IMR-90 (cell line): ENCODE measurements around the gene TSTD2. TPM values are rescaled to one million over a fixed set of nuclear protein-coding genes. Genes with fewer than 3 reads are reported as not detected.
"Not testable (repeated sequence)": the region's sequence is repeated elsewhere in the genome, so short reads cannot be mapped to it uniquely, and the experiment has no call there.

ENCODE experiments used
- ATAC-seq: fragments of 200-7000 bp; cut with Tn5 transposase; 2 replicates; pipeline ENCODE4 v1.9.1; 2020; ENCODE audit warnings: low read depth, mild to moderate bottlenecking, moderate library complexity
- BruUV-seq: library from RNA; stranded (reverse); fragments of 400-500 nt; replicated peaks from 2 replicates; lab custom pipeline; 2021; lab: Mats Ljungman, UMichigan
- CTCF ChIA-PET: fragments of 300-600 bp; formaldehyde crosslinking; extraction: SDS; loops from one replicate; lab custom pipeline; 2021; ENCODE audit warnings: antibody characterized with exemption; lab: Yijun Ruan, JAX
- POLR2A ChIA-PET: fragments of 300-600 bp; sonication (Branson Sonifier 250); formaldehyde crosslinking; loops from one replicate; lab custom pipeline; 2022; ENCODE audit warnings: antibody characterized with exemption; ENCODE audit not compliant: unreplicated experiment; lab: Charles Lee
- DNase-seq: peaks from one replicate; pipeline ENCODE4 v3.0.0; 2013
- H2AFZ ChIP-seq: replicated peaks from 2 replicates; pipeline ENCODE3; 2013; ENCODE audit warnings: low read length, mild to moderate bottlenecking; ENCODE audit not compliant: poor library complexity
- H2AK5ac ChIP-seq: 2 replicates; pipeline ENCODE4 v1.6.1; 2013; ENCODE audit warnings: low read depth, low read length, inconsistent platforms
- H2AK9ac ChIP-seq: replicated peaks from 2 replicates; pipeline ENCODE3; 2013; ENCODE audit warnings: mild to moderate bottlenecking, low read depth, low read length, moderate library complexity; ENCODE audit not compliant: poor library complexity
- H2BK120ac ChIP-seq: 2 replicates; pipeline ENCODE4 v1.6.1; 2013; ENCODE audit warnings: low read depth, low read length, inconsistent platforms
- H2BK15ac ChIP-seq: 3 replicates; pipeline ENCODE4 v1.6.1; 2013; ENCODE audit warnings: low read depth, low read length, inconsistent platforms
- H2BK20ac ChIP-seq: 2 replicates; pipeline ENCODE4 v1.6.1; 2013; ENCODE audit warnings: low read depth, mild to moderate bottlenecking, inconsistent platforms, low read length, moderate library complexity
- H2BK5ac ChIP-seq: 2 replicates; pipeline ENCODE4 v1.6.1; 2013; ENCODE audit warnings: mild to moderate bottlenecking, low read depth, low read length, inconsistent platforms; ENCODE audit not compliant: poor library complexity, severe bottlenecking
- H3K14ac ChIP-seq: replicated peaks from 2 replicates; pipeline ENCODE4 v1.6.1; 2013; ENCODE audit warnings: low read depth, low read length, inconsistent platforms
- H3K18ac ChIP-seq: 2 replicates; pipeline ENCODE4 v1.6.1; 2013; ENCODE audit warnings: low read depth, low read length, control low read depth
- H3K23ac ChIP-seq: 2 replicates; pipeline ENCODE4 v1.6.1; 2013; ENCODE audit warnings: low read depth, low read length, inconsistent platforms
- H3K27ac ChIP-seq: 2 replicates; pipeline ENCODE4 v1.5.1; 2013; ENCODE audit warnings: mild to moderate bottlenecking, control low read depth, low read length; ENCODE audit not compliant: insufficient read depth
- H3K27me3 ChIP-seq: 2 replicates; pipeline ENCODE4 v1.6.1; 2013; ENCODE audit warnings: low read length; ENCODE audit not compliant: control insufficient read depth, insufficient read depth
- H3K36me3 ChIP-seq: 2 replicates; pipeline ENCODE4 v1.6.1; 2013; ENCODE audit warnings: low read length, mixed read lengths; ENCODE audit not compliant: control insufficient read depth, insufficient read depth
- H3K4ac ChIP-seq: 2 replicates; pipeline ENCODE4 v1.6.1; 2013; ENCODE audit warnings: low read depth, low read length, inconsistent platforms
- H3K4me1 ChIP-seq: 2 replicates; pipeline ENCODE4 v1.6.1; 2013; ENCODE audit warnings: low read length, mixed read lengths; ENCODE audit not compliant: control insufficient read depth, insufficient read depth
- H3K4me2 ChIP-seq: 2 replicates; pipeline ENCODE4 v1.6.1; 2013; ENCODE audit warnings: low read depth, mild to moderate bottlenecking, control low read depth, low read length, moderate library complexity
- H3K4me3 ChIP-seq: 2 replicates; pipeline ENCODE4 v1.5.1; 2013; ENCODE audit warnings: low read depth, mild to moderate bottlenecking, control low read depth, low read length, moderate library complexity; ENCODE audit not compliant: insufficient read depth
- H3K56ac ChIP-seq: 2 replicates; pipeline ENCODE4 v1.6.1; 2013; ENCODE audit warnings: low read length, inconsistent platforms; ENCODE audit not compliant: insufficient read depth; ENCODE audit errors: extremely low read depth
- H3K79me1 ChIP-seq, 2 experiments: 2 replicates each; pipeline ENCODE4 v1.6.1; 2013; ENCODE audit warnings: low read length in 2 of 2, inconsistent platforms in 1 of 2, low read depth in 1 of 2
- H3K9ac ChIP-seq: 2 replicates; pipeline ENCODE4 v1.6.1; 2013; ENCODE audit warnings: low read depth, low read length, control low read depth
- H3K9me1 ChIP-seq: 2 replicates; pipeline ENCODE4 v1.6.1; 2013; ENCODE audit warnings: low read length, inconsistent platforms; ENCODE audit not compliant: insufficient read depth
- H3K9me3 ChIP-seq: 2 replicates; pipeline ENCODE4 v1.6.1; 2013; ENCODE audit warnings: low read length; ENCODE audit not compliant: control insufficient read depth, insufficient read depth
- H4K20me1 ChIP-seq: 2 replicates; pipeline ENCODE4 v1.6.1; 2013; ENCODE audit warnings: low read length, inconsistent platforms; ENCODE audit not compliant: insufficient read depth
- H4K5ac ChIP-seq: 2 replicates; pipeline ENCODE4 v1.6.1; 2013; ENCODE audit warnings: mild to moderate bottlenecking, low read depth, low read length, control low read depth
- H4K8ac ChIP-seq, 2 experiments: 2 replicates each; pipeline ENCODE4 v1.6.1; 2013; ENCODE audit warnings: low read depth in 2 of 2, low read length in 2 of 2, control low read depth in 1 of 2, inconsistent platforms in 1 of 2
- H4K91ac ChIP-seq: 2 replicates; pipeline ENCODE4 v1.6.1; 2013; ENCODE audit warnings: low read depth, low read length, inconsistent platforms; ENCODE audit not compliant: insufficient read depth
- WGBS, 2 experiments: methylation state at CpG; one replicate each; pipeline versions ENCODE4 v1.1.5 to v1.1.7; 2013; ENCODE audit warnings: missing lambda C conversion rate in 2 of 2; ENCODE audit not compliant: insufficient read length in 1 of 2; ENCODE audit errors: extremely low coverage in 2 of 2; 5-methylcytosine and 5-hydroxymethylcytosine counted together
- dilution Hi-C: fragments of 300-500 bp; cut with HindIII; formaldehyde crosslinking; loops from one replicate; pipeline ENCODE4 v1.14.3; 2018; ENCODE audit warnings: low sequenced_read_pairs; ENCODE audit not compliant: unreplicated experiment
- in situ Hi-C: fragments of 300-500 bp; cut with MboI; formaldehyde crosslinking; loops from 3 replicates; pipeline ENCODE4 v1.14.3; 2019; ENCODE audit warnings: low sequenced_read_pairs, inconsistent platforms, mixed read lengths
- intact Hi-C: fragments of 100-400 bp; cut with micrococcal nuclease; formaldehyde crosslinking; loops from 2 replicates; pipeline ENCODE4 v1.10.0; 2022
- polyA plus RNA-seq, 3 experiments: library from polyadenylated mRNA; depleted of rRNA; stranded (reverse); fragments of >200 nt; gene quantifications; 2 replicates each; pipeline ENCODE4 v1.2.3, GENCODE V29; 2012; ENCODE audit warnings: low replicate concordance in 1 of 3
- total RNA-seq: library from RNA; depleted of rRNA; stranded (reverse); fragments of >200 nt; gene quantifications from 2 replicates; pipeline ENCODE4 v1.2.3, GENCODE V29; 2012

Gene TSTD2
- total and polyA plus RNA-seq, 2 of the 4 experiments (the other 2 are of a cell fraction), result 11.2 to 16.3 TPM

GRCh38 chr9:97584778-97585177 is 48.4 kb downstream of the TSTD2 start:
- H3K79me1 ChIP-seq, in situ Hi-C loops, H2AK9ac ChIP-seq, H2BK20ac ChIP-seq, H3K9me1 ChIP-seq, H3K36me3 ChIP-seq, BruUV-seq, CTCF ChIA-PET, POLR2A ChIA-PET, H3K4me3 ChIP-seq, H3K14ac ChIP-seq, intact Hi-C loops, dilution Hi-C loops, H2BK120ac ChIP-seq, H2BK15ac ChIP-seq, DNase-seq, H3K9ac ChIP-seq, H2BK5ac ChIP-seq, H3K4me1 ChIP-seq, H3K27ac ChIP-seq, H3K23ac ChIP-seq, H2AFZ ChIP-seq, H3K56ac ChIP-seq, H3K4ac ChIP-seq, H4K20me1 ChIP-seq, H4K91ac ChIP-seq, H3K4me2 ChIP-seq, H3K18ac ChIP-seq, H4K5ac ChIP-seq, H3K27me3 ChIP-seq, H2AK5ac ChIP-seq, ATAC-seq, H3K9me3 ChIP-seq, H4K8ac ChIP-seq: not testable (repeated sequence)
- no CpG with 5 or more reads among the region's 2 CpGs for WGBS, 2 experiments

GRCh38 chr9:97581590-97581989 is 51.6 kb downstream of the TSTD2 start:
- WGBS, 2 experiments, result no CpG with 5 or more reads among the region's 3 CpGs
- H3K27me3 ChIP-seq, H2AK5ac ChIP-seq, DNase-seq, H2AFZ ChIP-seq, H3K4ac ChIP-seq, H3K4me3 ChIP-seq, H3K79me1 ChIP-seq, H2BK20ac ChIP-seq, POLR2A ChIA-PET, BruUV-seq, ATAC-seq, H2BK15ac ChIP-seq, H4K91ac ChIP-seq, dilution Hi-C loops, H2BK120ac ChIP-seq, H3K9ac ChIP-seq, H3K56ac ChIP-seq, H3K9me1 ChIP-seq, H3K9me3 ChIP-seq, H3K27ac ChIP-seq, H4K20me1 ChIP-seq, H4K8ac ChIP-seq, intact Hi-C loops, H3K36me3 ChIP-seq, H3K14ac ChIP-seq, H2AK9ac ChIP-seq, H4K5ac ChIP-seq, H3K18ac ChIP-seq, H3K4me2 ChIP-seq, H3K23ac ChIP-seq, in situ Hi-C loops, CTCF ChIA-PET, H3K4me1 ChIP-seq, H2BK5ac ChIP-seq: not testable (repeated sequence)
